Small intestine (tissue), 7 donors: Measurements from ENCODE around the gene RANBP2. TPM values are rescaled to one million over a fixed set of nuclear protein-coding genes. Genes with fewer than 3 reads are reported as not detected.

ENCODE experiments used
- DNase-seq, 2 donors: peaks; one replicate each; pipeline versions ENCODE4 v3.0.0 to v3.0.0-alpha.2; 2013
- FAIRE-seq: peaks from 2 replicates; lab custom pipeline; 2012; peaks lifted over from hg19 to GRCh38; lab: Jason Lieb, UNC
- H3K27ac ChIP-seq, 3 donors: one replicate each; pipeline ENCODE4 v1.5.1; 2013; ENCODE audit warnings: low read length in 2 of 3, mild to moderate bottlenecking in 2 of 3, control low read depth in 1 of 3, inconsistent platforms in 1 of 3, low read depth in 1 of 3, moderate library complexity in 1 of 3
- H3K27me3 ChIP-seq, 3 donors: one replicate each; pipeline ENCODE4 v1.6.1; 2013; ENCODE audit warnings: low read length in 3 of 3, inconsistent platforms in 1 of 3; ENCODE audit not compliant: control insufficient read depth in 3 of 3, insufficient read depth in 3 of 3
- H3K36me3 ChIP-seq, 3 donors: one replicate each; pipeline ENCODE4 v1.6.1; 2013; ENCODE audit warnings: low read length in 3 of 3, inconsistent platforms in 1 of 3, low read depth in 1 of 3, mild to moderate bottlenecking in 1 of 3, moderate library complexity in 1 of 3; ENCODE audit not compliant: control insufficient read depth in 3 of 3, insufficient read depth in 2 of 3
- H3K4me1 ChIP-seq, 3 donors: one replicate each; pipeline ENCODE4 v1.6.1; 2013; ENCODE audit warnings: low read length in 2 of 3, inconsistent platforms in 1 of 3, low read depth in 1 of 3, mild to moderate bottlenecking in 1 of 3, moderate library complexity in 1 of 3; ENCODE audit not compliant: control insufficient read depth in 3 of 3, insufficient read depth in 2 of 3
- H3K4me3 ChIP-seq, 3 donors: one replicate each; pipeline ENCODE4 v1.5.1; 2013; ENCODE audit warnings: low read length in 3 of 3, control low read depth in 1 of 3, inconsistent platforms in 1 of 3, low read depth in 1 of 3, mild to moderate bottlenecking in 1 of 3, moderate library complexity in 1 of 3
- H3K9me3 ChIP-seq, 2 donors: one replicate each; pipeline ENCODE4 v1.6.1; 2013; ENCODE audit warnings: low read depth in 1 of 2, low read length in 1 of 2; ENCODE audit not compliant: control insufficient read depth in 2 of 2, insufficient read depth in 1 of 2
- WGBS, 3 donors: extraction: QIAGEN DNeasy Blood & Tissue Kit; methylation state at CpG; one replicate each; pipeline ENCODE4 v1.1.7; 2013; 5-methylcytosine and 5-hydroxymethylcytosine counted together
- polyA plus RNA-seq, 4 donors: library from polyadenylated mRNA; stranded (reverse) in 3 of 4; unstranded in 1 of 4; fragments of 200-250 nt in 3 of 4; fragments of 120-200 nt in 1 of 4; gene quantifications; one replicate each; pipeline versions ENCODE4 v1.2.1 to v1.2.3, GENCODE V29; 2013
- donor health status: healthy with polysubstance abuse.
- donor health status: control.
- donor health status: control.
- donor health status: Bipolar disorder and iron deficiency.
- donor health status: healthy.

Gene RANBP2
- polyA plus RNA-seq, 4 donors, result 7.3 to 46.1 (median 13.5) TPM

GRCh38 chr2:108810993-108811957, 92.0 kb downstream of the RANBP2 start:
- DNase-seq (no peak), FAIRE-seq (no peak)
- Histone ChIP-seq H3K4me1 (no peaks in the 10 kb centered on the region), H3K27ac (no peak overlapping the region), H3K36me3 (peaks cover 2 to 12% (median 3%) of the 10 kb centered on the region in 3 donors), H3K27me3 (no peaks in the 10 kb centered on the region), H3K4me3 (no peak overlapping the region), H3K9me3 (peaks cover 0 to 4% of the 10 kb centered on the region in 2 donors)
- 97 to 99% (median 97%) methylated on average over 4 of the region's 4 CpGs for WGBS, 3 donors

- Histone ChIP-seq H3K4me3 (no peak overlapping the region), H3K9me3 (peaks cover 0 to 9% of the 10 kb centered on the region in 2 donors), H3K4me1 (no peaks in the 10 kb centered on the region), H3K27ac (no peak overlapping the region), H3K36me3 (peaks cover 0 to 18% (median 6%) of the 10 kb centered on the region in 3 donors), H3K27me3 (no peaks in the 10 kb centered on the region)
- 89 to 90% (median 89%) methylated on average over 1 of the region's 1 CpG for WGBS, 3 donors
- no peak for FAIRE-seq
- no peak for DNase-seq
Measured at GRCh38 chr2:108813732-108814131, 94.5 kb downstream of the RANBP2 start.

GRCh38 chr2:108820482-108820881, 101.2 kb downstream of the RANBP2 start:
- Histone ChIP-seq H3K9me3 (peaks cover 0 to 20% of the 10 kb centered on the region in 2 donors), H3K4me3 (no peak overlapping the region), H3K27ac (no peak overlapping the region), H3K36me3 (peaks cover 0 to 22% (median 5%) of the 10 kb centered on the region in 3 donors), H3K27me3 (no peaks in the 10 kb centered on the region), H3K4me1 (no peaks in the 10 kb centered on the region)
- FAIRE-seq (no peak), DNase-seq (no peak)
- 96 to 100% (median 98%) methylated on average over 2 of the region's 2 CpGs for WGBS, 3 donors

- H3K4me3 ChIP-seq, result no peak overlapping the region
- 90 to 94% (median 90%) methylated on average over 1 of the region's 1 CpG for WGBS, 3 donors
- H3K9me3 ChIP-seq, result peaks cover 0 to 15% of the 10 kb centered on the region in 2 donors
- H3K4me1 ChIP-seq, result no peaks in the 10 kb centered on the region
- peaks cover 0 to 8% (median 0%) of the 10 kb centered on the region in 3 donors for H3K36me3 ChIP-seq
- DNase-seq (no peak), FAIRE-seq (no peak)
- no peaks in the 10 kb centered on the region for H3K27me3 ChIP-seq
- no peak overlapping the region for H3K27ac ChIP-seq
Measured at GRCh38 chr2:108823286-108823685, 104.0 kb downstream of the RANBP2 start.

GRCh38 chr2:108824316-108825070, 105.2 kb downstream of the RANBP2 start:
- no peaks in the 10 kb centered on the region for H3K27me3 ChIP-seq
- H3K27ac ChIP-seq, result no peak overlapping the region
- no peak overlapping the region for H3K4me3 ChIP-seq
- DNase-seq (no peak), FAIRE-seq (no peak)
- peaks cover 0 to 4% (median 0%) of the 10 kb centered on the region in 3 donors for H3K36me3 ChIP-seq
- H3K9me3 ChIP-seq, result peaks cover 0 to 11% of the 10 kb centered on the region in 2 donors
- H3K4me1 ChIP-seq, result no peaks in the 10 kb centered on the region
- WGBS, 3 donors, result 92 to 97% (median 93%) methylated on average over 5 of the region's 5 CpGs

GRCh38 chr2:108825254-108825653, 106.0 kb downstream of the RANBP2 start:
- H3K9me3 ChIP-seq, result peaks cover 0 to 7% of the 10 kb centered on the region in 2 donors
- no peaks in the 10 kb centered on the region for H3K27me3 ChIP-seq
- no peaks in the 10 kb centered on the region for H3K4me1 ChIP-seq
- DNase-seq, result no peak
- no peak overlapping the region for H3K27ac ChIP-seq
- FAIRE-seq, result no peak
- H3K36me3 ChIP-seq, result peaks cover 0 to 2% (median 0%) of the 10 kb centered on the region in 3 donors
- no peak overlapping the region for H3K4me3 ChIP-seq
- 47 to 61% (median 47%) methylated on average over 4 of the region's 4 CpGs for WGBS, 3 donors

- no peak for DNase-seq
- FAIRE-seq, result no peak
- no peaks in the 10 kb centered on the region for H3K4me1 ChIP-seq
Measured at GRCh38 chr2:108825736-108826135, 106.5 kb downstream of the RANBP2 start.

GRCh38 chr2:108829578-108830310, 110.5 kb downstream of the RANBP2 start:
- 94 to 96% (median 95%) methylated on average over 4 of the region's 4 CpGs for WGBS, 3 donors
- Histone ChIP-seq H3K27me3 (no peaks in the 10 kb centered on the region), H3K9me3 (no peaks in the 10 kb centered on the region), H3K27ac (no peak overlapping the region), H3K4me1 (no peaks in the 10 kb centered on the region), H3K36me3 (no peaks in the 10 kb centered on the region), H3K4me3 (no peak overlapping the region)
- FAIRE-seq (no peak), DNase-seq (no peak)

More at GRCh38 chr2:108825736-108826135, 106.5 kb downstream of the RANBP2 start:
- H3K27me3 ChIP-seq, result no peaks in the 10 kb centered on the region
- no peak overlapping the region for H3K4me3 ChIP-seq
- 84 to 92% (median 86%) methylated on average over 3 of the region's 3 CpGs for WGBS, 3 donors
- H3K27ac ChIP-seq, result no peak overlapping the region
- peaks cover 0 to 4% of the 10 kb centered on the region in 2 donors for H3K9me3 ChIP-seq
- peaks cover 0 to 2% (median 0%) of the 10 kb centered on the region in 3 donors for H3K36me3 ChIP-seq
